Endothelial cell of umbilical vein (primary cell): ENCODE measurements around the gene DTD1.

Source experiments
- CTCF ChIP-seq, 2 donors: IDR thresholded peaks; 1 replicate in 1 of 2; 2 replicates in 1 of 2; pipeline ENCODE4 v1.5.1; 2011; ENCODE audit warnings: low read length in 2 of 2, mild to moderate bottlenecking in 2 of 2, moderate library complexity in 2 of 2, control low read depth in 1 of 2, inconsistent platforms in 1 of 2, low read depth in 1 of 2; ENCODE audit not compliant: insufficient read depth in 1 of 2; ENCODE audit errors: extremely low read depth in 1 of 2
- EZH2 ChIP-seq: IDR thresholded peaks from 2 replicates; pipeline ENCODE4 v1.6.1; 2012; ENCODE audit warnings: borderline replicate concordance, low read depth, mild to moderate bottlenecking, moderate library complexity, low read length, inconsistent platforms; ENCODE audit not compliant: severe bottlenecking
- FOS ChIP-seq: IDR thresholded peaks from 2 replicates; pipeline ENCODE4 v1.6.1; 2011; ENCODE audit warnings: mild to moderate bottlenecking, low read length, moderate library complexity, borderline replicate concordance; ENCODE audit not compliant: insufficient read depth
- POLR2A ChIP-seq: IDR thresholded peaks from 2 replicates; pipeline ENCODE4 v1.6.1; 2012; ENCODE audit warnings: low read depth, mild to moderate bottlenecking, control low read depth, low read length
- POLR2AphosphoS5 ChIP-seq: IDR thresholded peaks from 2 replicates; pipeline ENCODE4 v1.6.1; 2012; ENCODE audit warnings: low read depth, mild to moderate bottlenecking, control low read depth, low read length, moderate library complexity; ENCODE audit not compliant: insufficient read depth

- TF ChIP-seq CTCF (IDR thresholded peaks at IDR 0.05; ENCODE audit: extremely low read depth in 1 of 2, insufficient read depth in 1 of 2, low read depth in 1 of 2, low read length in 2 of 2) (no peak), POLR2A (no peak), EZH2 (no peak), POLR2AphosphoS5 (no peak), FOS (no peak)
These were observed 33.1 kb downstream of the DTD1 start for GRCh38 chr20:18621004-18621403.
